IMR-90 (cell line): ENCODE measurements around the gene VEGFA.

Experiments
- BHLHE40 ChIP-seq: fragments of 150-350 bp; IDR thresholded peaks from 2 replicates; pipeline ENCODE4 v1.6.1; 2016; ENCODE audit warnings: mild to moderate bottlenecking, low read depth, low read length
- CTCF ChIP-seq: conservative IDR thresholded peaks from 2 replicates; pipeline ENCODE4 v1.5.1; 2012; ENCODE audit warnings: mild to moderate bottlenecking, low read depth, low read length, improper control_type of control experiment
- FOS ChIP-seq: fragments of 150-350 bp; IDR thresholded peaks from 2 replicates; pipeline ENCODE4 v1.6.1; 2016; ENCODE audit warnings: low read depth, low read length
- MAFK ChIP-seq: IDR thresholded peaks from 2 replicates; pipeline ENCODE4 v1.6.1; 2012; ENCODE audit warnings: low read depth, low read length, improper control_type of control experiment
- MAZ ChIP-seq: IDR thresholded peaks from 2 replicates; pipeline ENCODE4 v1.6.1; 2012; ENCODE audit warnings: low read depth, mild to moderate bottlenecking, low read length, improper control_type of control experiment, moderate library complexity, borderline replicate concordance
- MXI1 ChIP-seq: IDR thresholded peaks from 2 replicates; pipeline ENCODE4 v1.6.1; 2012; ENCODE audit warnings: low read depth, mild to moderate bottlenecking, low read length, moderate library complexity, borderline replicate concordance
- NFE2L2 ChIP-seq: fragments of 150-350 bp; IDR thresholded peaks from 2 replicates; pipeline ENCODE4 v1.6.1; 2016; ENCODE audit warnings: low read depth, mild to moderate bottlenecking, low read length
- POLR2A ChIP-seq: IDR thresholded peaks from 2 replicates; pipeline ENCODE4 v1.6.1; 2012; ENCODE audit warnings: mild to moderate bottlenecking, low read depth, low read length
- RAD21 ChIP-seq: IDR thresholded peaks from 2 replicates; pipeline ENCODE4 v1.6.1; 2012; ENCODE audit warnings: low read length, improper control_type of control experiment
- RCOR1 ChIP-seq: IDR thresholded peaks from 2 replicates; pipeline ENCODE4 v1.6.1; 2012; ENCODE audit warnings: mild to moderate bottlenecking, low read length, improper control_type of control experiment; ENCODE audit not compliant: insufficient replicate concordance
- RFX5 ChIP-seq: IDR thresholded peaks from 2 replicates; pipeline ENCODE4 v1.8.0; 2012; ENCODE audit warnings: low read depth, mild to moderate bottlenecking, low read length, moderate library complexity
- SMC3 ChIP-seq: fragments of 150-350 bp; IDR thresholded peaks from 2 replicates; pipeline ENCODE4 v1.6.1; 2016; ENCODE audit warnings: low read depth, mild to moderate bottlenecking, antibody characterized with exemption, low read length, moderate library complexity
- TF ChIP-seq, protein P1 (sequence below): fragments of 150-350 bp; IDR thresholded peaks from 2 replicates; pipeline ENCODE4 v1.6.1; 2017; ENCODE audit warnings: mild to moderate bottlenecking, antibody characterized with exemption, low read length, low read depth
- TF ChIP-seq, protein P2 (sequence below): fragments of 150-350 bp; IDR thresholded peaks from 2 replicates; pipeline ENCODE4 v1.6.1; 2016; ENCODE audit warnings: low read depth, mild to moderate bottlenecking, low read length, moderate library complexity, borderline replicate concordance

DNA sequence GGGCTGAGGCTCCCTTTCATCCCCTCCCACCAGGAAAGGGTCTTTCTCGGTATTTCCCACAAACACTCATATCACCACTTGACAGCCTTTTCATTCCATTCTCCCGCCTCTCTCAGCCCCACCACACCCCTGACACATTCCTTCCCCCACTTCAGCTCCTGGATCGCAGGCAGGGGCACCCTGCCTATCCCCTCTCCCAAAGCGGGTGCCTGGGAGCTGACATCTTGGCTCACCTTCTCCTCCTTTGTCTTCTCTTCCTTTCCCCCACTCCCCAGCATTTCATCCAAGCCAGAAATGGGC is 10.2 kb upstream of the VEGFA start:
- TF ChIP-seq CTCF, result no peak
- TF ChIP-seq POLR2A, result no peak
- TF ChIP-seq RFX5, result no peak
- TF ChIP-seq, protein P1, sequence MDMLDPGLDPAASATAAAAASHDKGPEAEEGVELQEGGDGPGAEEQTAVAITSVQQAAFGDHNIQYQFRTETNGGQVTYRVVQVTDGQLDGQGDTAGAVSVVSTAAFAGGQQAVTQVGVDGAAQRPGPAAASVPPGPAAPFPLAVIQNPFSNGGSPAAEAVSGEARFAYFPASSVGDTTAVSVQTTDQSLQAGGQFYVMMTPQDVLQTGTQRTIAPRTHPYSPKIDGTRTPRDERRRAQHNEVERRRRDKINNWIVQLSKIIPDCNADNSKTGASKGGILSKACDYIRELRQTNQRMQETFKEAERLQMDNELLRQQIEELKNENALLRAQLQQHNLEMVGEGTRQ, result no peak
- TF ChIP-seq MXI1, result no peak
- TF ChIP-seq, protein P2, sequence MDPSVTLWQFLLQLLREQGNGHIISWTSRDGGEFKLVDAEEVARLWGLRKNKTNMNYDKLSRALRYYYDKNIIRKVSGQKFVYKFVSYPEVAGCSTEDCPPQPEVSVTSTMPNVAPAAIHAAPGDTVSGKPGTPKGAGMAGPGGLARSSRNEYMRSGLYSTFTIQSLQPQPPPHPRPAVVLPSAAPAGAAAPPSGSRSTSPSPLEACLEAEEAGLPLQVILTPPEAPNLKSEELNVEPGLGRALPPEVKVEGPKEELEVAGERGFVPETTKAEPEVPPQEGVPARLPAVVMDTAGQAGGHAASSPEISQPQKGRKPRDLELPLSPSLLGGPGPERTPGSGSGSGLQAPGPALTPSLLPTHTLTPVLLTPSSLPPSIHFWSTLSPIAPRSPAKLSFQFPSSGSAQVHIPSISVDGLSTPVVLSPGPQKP, result no peak
- no peak for TF ChIP-seq NFE2L2
- no peak for TF ChIP-seq MAFK
- no peak for TF ChIP-seq RAD21
- TF ChIP-seq SMC3, result no peak
- TF ChIP-seq BHLHE40, result no peak
- TF ChIP-seq RCOR1, result no peak
- TF ChIP-seq MAZ, result no peak
- no peak for TF ChIP-seq FOS
